ENCODE data around the gene DNAJB6. TPM values are rescaled to one million over a fixed set of nuclear protein-coding genes. Genes with fewer than 3 reads are reported as not detected.

Gene DNAJB6
- total RNA-seq, 1 donor from 2014 or later, result 147 TPM

- no peak for DNase-seq
These were observed 32.2 kb downstream of the DNAJB6 start for GRCh38 chr7:157368955-157369354.

- DNase-seq, result no peak
These were observed 33.9 kb downstream of the DNAJB6 start for GRCh38 chr7:157370742-157371141.

GRCh38 chr7:157371296-157371695, 34.5 kb downstream of the DNAJB6 start:
- no peak for DNase-seq

- no peak for DNase-seq
These were observed 35.8 kb downstream of the DNAJB6 start for GRCh38 chr7:157372300-157373232.

GRCh38 chr7:157373493-157373892, 36.7 kb downstream of the DNAJB6 start:
- DNase-seq, result no peak

- DNase-seq, result no peak
These were observed 38.6 kb downstream of the DNAJB6 start for GRCh38 chr7:157375410-157375809.

GRCh38 chr7:157377436-157378124, 40.8 kb downstream of the DNAJB6 start:
- no peak for DNase-seq

GRCh38 chr7:157378390-157378789, 41.6 kb downstream of the DNAJB6 start:
- no peak for DNase-seq

- no peak for DNase-seq
These were observed 42.7 kb downstream of the DNAJB6 start for GRCh38 chr7:157379493-157379892.

- DNase-seq, result no peak
These were observed 43.6 kb downstream of the DNAJB6 start for GRCh38 chr7:157380416-157380815.

- DNase-seq, result no peak
These were observed 47.1 kb downstream of the DNAJB6 start for GRCh38 chr7:157383868-157384267.

- DNase-seq, result no peak
These were observed 47.5 kb downstream of the DNAJB6 start for GRCh38 chr7:157384301-157384700.

GRCh38 chr7:157386979-157387800, 50.4 kb downstream of the DNAJB6 start:
- peak; percentile 84 for DNase-seq

GRCh38 chr7:157388301-157388700, 51.5 kb downstream of the DNAJB6 start:
- no peak for DNase-seq

- no peak for DNase-seq
These were observed 53.3 kb downstream of the DNAJB6 start for GRCh38 chr7:157389951-157390730.

- no peak for DNase-seq
These were observed 54.4 kb downstream of the DNAJB6 start for GRCh38 chr7:157391036-157391710.

GRCh38 chr7:157392256-157393037, 55.6 kb downstream of the DNAJB6 start:
- DNase-seq, result no peak

- DNase-seq, result no peak
These were observed 57.7 kb downstream of the DNAJB6 start for GRCh38 chr7:157394246-157395191.

GRCh38 chr7:157395206-157395605, 58.4 kb downstream of the DNAJB6 start:
- no peak for DNase-seq
